Globus pallidus (tissue), 1 donor: Measurements from ENCODE around the gene SART3.
A peak's percentile ranks its signal among the peaks of the same experiment; 100 is the strongest.
"Not testable (repeated sequence)": the region's sequence is repeated elsewhere in the genome, so short reads cannot be mapped to it uniquely, and the experiment has no call there.

ENCODE experiments used
- DNase-seq: peaks from one replicate; pipeline ENCODE4 v3.0.0-alpha.2; 2015; ENCODE audit warnings: low spot score

SART3 gene

GRCh38 chr12:108518716-108519496 lies 42.1 kb downstream of the SART3 start:
- DNase-seq: no peak

GRCh38 chr12:108518101-108518715 lies 42.8 kb downstream of the SART3 start:
- no peak for DNase-seq

GRCh38 chr12:108517288-108518100 lies 43.5 kb downstream of the SART3 start:
- DNase-seq: no peak

- no peak for DNase-seq
Observed at GRCh38 chr12:108516511-108517275, 44.3 kb downstream of the SART3 start.

- no peak for DNase-seq
Observed at GRCh38 chr12:108515916-108516315, 45.1 kb downstream of the SART3 start.

GRCh38 chr12:108514973-108515814 lies 45.8 kb downstream of the SART3 start, which contains the start of gene FICD:
TSS of gene FICD (plus strand) at chr12:108515277. CDS start at chr12:108516973, 1,696 bp downstream.
- peak; percentile 99 for DNase-seq

- DNase-seq: no peak
Observed at GRCh38 chr12:108514468-108514972, 46.5 kb downstream of the SART3 start.

GRCh38 chr12:108511633-108512540 lies 49.1 kb downstream of the SART3 start:
- DNase-seq: peak; percentile 69

GRCh38 chr12:108510836-108511235 lies 50.1 kb downstream of the SART3 start:
- no peak for DNase-seq

GRCh38 chr12:108509806-108510205 lies 51.2 kb downstream of the SART3 start:
- DNase-seq: no peak

- DNase-seq: no peak
Observed at GRCh38 chr12:108507971-108508642, 52.9 kb downstream of the SART3 start.

- DNase-seq: no peak
Observed at GRCh38 chr12:108505129-108505528, 55.8 kb downstream of the SART3 start.

GRCh38 chr12:108502922-108503321 lies 58.1 kb downstream of the SART3 start:
- no peak for DNase-seq

- DNase-seq: no peak
Observed at GRCh38 chr12:108498136-108498535, 62.8 kb downstream of the SART3 start.

- DNase-seq: no peak
Observed at GRCh38 chr12:108495823-108496579, 65.0 kb downstream of the SART3 start.

- DNase-seq: no peak
Observed at GRCh38 chr12:108495054-108495453, 65.9 kb downstream of the SART3 start.

GRCh38 chr12:108491256-108491655 lies 69.7 kb downstream of the SART3 start:
- no peak for DNase-seq

- not testable (repeated sequence) for DNase-seq
Observed at GRCh38 chr12:108487029-108487428, 73.9 kb downstream of the SART3 start.
